H1 (cell line): ENCODE data around the gene POU5F1. TPM values are rescaled to one million over a fixed set of nuclear protein-coding genes. Genes with fewer than 3 reads are reported as not detected.
"Not testable (repeated sequence)": the region's sequence is repeated elsewhere in the genome, so short reads cannot be mapped to it uniquely, and the experiment has no call there.

Experiments
- CTCF ChIA-PET: fragments of 300-600 bp; sonication (Branson Sonifier 250); formaldehyde crosslinking; loops from one replicate; lab custom pipeline; 2021; ENCODE audit not compliant: partially characterized antibody; lab: Charles Lee
- POLR2A ChIA-PET: fragments of 300-600 bp; sonication (Branson Sonifier 250); formaldehyde crosslinking; loops from one replicate; lab custom pipeline; 2021; ENCODE audit warnings: inconsistent platforms; ENCODE audit not compliant: partially characterized antibody; lab: Charles Lee
- DNase-seq, 2 experiments: peaks; one replicate each; pipeline versions ENCODE4 v3.0.0 to v3.0.0-alpha.2; 2010 to 2022; ENCODE audit warnings: low spot score in 2 of 2, low read depth in 1 of 2, mixed read lengths in 1 of 2
- FAIRE-seq: peaks from 2 replicates; lab custom pipeline; 2011; peaks lifted over from hg19 to GRCh38; lab: Jason Lieb, UNC
- H2AFZ ChIP-seq: 2 replicates; pipeline ENCODE4 v1.8.1; 2012; ENCODE audit warnings: low read length, inconsistent platforms
- H2AK5ac ChIP-seq: 2 replicates; pipeline ENCODE4 v1.6.1; 2013; ENCODE audit warnings: low read depth, low read length
- H2BK120ac ChIP-seq: replicated peaks from 2 replicates; pipeline ENCODE3; 2013; ENCODE audit warnings: low read depth, low read length, inconsistent platforms
- H2BK12ac ChIP-seq: 2 replicates; pipeline ENCODE4 v1.6.1; 2013; ENCODE audit warnings: low read depth, low read length
- H2BK15ac ChIP-seq: 2 replicates; pipeline ENCODE4 v1.6.1; 2013; ENCODE audit warnings: low read length
- H2BK20ac ChIP-seq: 2 replicates; pipeline ENCODE4 v1.6.1; 2013; ENCODE audit warnings: low read length
- H2BK5ac ChIP-seq: 2 replicates; pipeline ENCODE4 v1.6.1; 2013; ENCODE audit warnings: low read depth, low read length
- H3K14ac ChIP-seq: 2 replicates; pipeline ENCODE4 v1.6.1; 2013; ENCODE audit warnings: inconsistent platforms; ENCODE audit not compliant: insufficient read length
- H3K18ac ChIP-seq: 2 replicates; pipeline ENCODE4 v1.6.1; 2013; ENCODE audit warnings: low read length; ENCODE audit errors: extremely low read depth
- H3K23ac ChIP-seq: 2 replicates; pipeline ENCODE4 v1.6.1; 2013; ENCODE audit warnings: inconsistent platforms; ENCODE audit not compliant: insufficient read length
- H3K23me2 ChIP-seq: 2 replicates; pipeline ENCODE4 v1.6.1; 2013; ENCODE audit warnings: low read depth, low read length
- H3K27ac ChIP-seq: 2 replicates; pipeline ENCODE4 v1.6.1; 2011; ENCODE audit warnings: low read depth, low read length, inconsistent platforms
- H3K27me3 ChIP-seq, 4 experiments: replicated peaks in 1 of 4; 1 replicate in 1 of 4; 2 replicates in 3 of 4; pipeline versions ENCODE4 v1.6.1 to v1.8.1; 2011 to 2013; ENCODE audit warnings: low read length in 3 of 4, mild to moderate bottlenecking in 3 of 4, inconsistent platforms in 2 of 4, mixed read lengths in 2 of 4, moderate library complexity in 1 of 4; ENCODE audit not compliant: control insufficient read depth in 3 of 4, insufficient read depth in 3 of 4; ENCODE audit errors: extremely low read depth in 1 of 4
- H3K36me3 ChIP-seq, 4 experiments: 2 replicates each; pipeline versions ENCODE4 v1.6.1 to v1.8.1; 2011 to 2013; ENCODE audit warnings: mild to moderate bottlenecking in 4 of 4, low read length in 3 of 4, moderate library complexity in 2 of 4, control low read depth in 1 of 4, inconsistent platforms in 1 of 4; ENCODE audit not compliant: insufficient read depth in 4 of 4, control insufficient read depth in 2 of 4
- H3K4ac ChIP-seq: replicated peaks from 2 replicates; pipeline ENCODE3; 2013; ENCODE audit warnings: low read length, low read depth, mixed read lengths, inconsistent platforms; ENCODE audit not compliant: insufficient read length
- H3K4me1 ChIP-seq, 4 experiments: replicated peaks in 1 of 4; 1 replicate in 1 of 4; 2 replicates in 3 of 4; pipeline versions ENCODE4 v1.6.1 to v1.8.1; 2011 to 2013; ENCODE audit warnings: low read length in 3 of 4, inconsistent platforms in 2 of 4, mixed read lengths in 1 of 4; ENCODE audit not compliant: insufficient read depth in 4 of 4, control insufficient read depth in 3 of 4
- H3K4me2 ChIP-seq, 2 experiments: 2 replicates each; pipeline versions ENCODE4 v1.6.1 to v1.8.1; 2011 to 2013; ENCODE audit warnings: low read depth in 2 of 2, low read length in 2 of 2, control low read depth in 1 of 2, inconsistent platforms in 1 of 2, mild to moderate bottlenecking in 1 of 2; ENCODE audit not compliant: insufficient read depth in 1 of 2
- H3K4me3 ChIP-seq, 4 experiments: fragments of 200-600, 300-600 bp in 1 of 4; sonication (generic), shearing (Covaris generic), sonication (Bioruptor Twin) in 1 of 4; 2 replicates each; pipeline versions ENCODE4 v1.5.1 to v1.8.1; 2011 to 2016; ENCODE audit warnings: low read length in 4 of 4, low read depth in 3 of 4, control low read depth in 2 of 4, inconsistent platforms in 2 of 4, mild to moderate bottlenecking in 2 of 4, mixed read lengths in 1 of 4, moderate library complexity in 1 of 4; ENCODE audit not compliant: insufficient read depth in 2 of 4; ENCODE audit errors: extremely low read depth in 1 of 4
- H3K56ac ChIP-seq: replicated peaks from 2 replicates; pipeline ENCODE3; 2013; ENCODE audit warnings: low read depth, mild to moderate bottlenecking, mixed read lengths, low read length, inconsistent platforms; ENCODE audit not compliant: insufficient read length
- H3K79me1 ChIP-seq: 2 replicates; pipeline ENCODE4 v1.6.1; 2013; ENCODE audit warnings: low read depth, low read length, control low read depth
- H3K79me2 ChIP-seq, 2 experiments: 2 replicates each; pipeline versions ENCODE4 v1.6.1 to v1.8.1; 2012 to 2013; ENCODE audit warnings: low read length in 2 of 2, mild to moderate bottlenecking in 2 of 2, inconsistent platforms in 1 of 2; ENCODE audit not compliant: insufficient read depth in 2 of 2, control insufficient read depth in 1 of 2
- H3K9ac ChIP-seq, 4 experiments: replicated peaks in 1 of 4; 1 replicate in 1 of 4; 2 replicates in 3 of 4; pipeline versions ENCODE4 v1.6.1 to v1.8.1; 2011 to 2013; ENCODE audit warnings: low read depth in 3 of 4, low read length in 3 of 4, control low read depth in 2 of 4, mild to moderate bottlenecking in 2 of 4, moderate library complexity in 2 of 4, inconsistent platforms in 1 of 4; ENCODE audit errors: extremely low read depth in 1 of 4
- H3K9me3 ChIP-seq, 2 experiments: 2 replicates each; pipeline versions ENCODE4 v1.6.1 to v1.8.1; 2012 to 2013; ENCODE audit warnings: mild to moderate bottlenecking in 2 of 2, moderate library complexity in 2 of 2, control low read depth in 1 of 2, inconsistent platforms in 1 of 2, low read depth in 1 of 2, low read length in 1 of 2, mixed read lengths in 1 of 2; ENCODE audit not compliant: insufficient read depth in 2 of 2
- H4K20me1 ChIP-seq, 2 experiments: replicated peaks in 1 of 2; 2 replicates each; pipeline versions ENCODE3 to v1.8.1; 2011 to 2013; ENCODE audit warnings: inconsistent platforms in 2 of 2, low read length in 2 of 2, mild to moderate bottlenecking in 1 of 2; ENCODE audit not compliant: insufficient read depth in 2 of 2, control insufficient read depth in 1 of 2
- H4K5ac ChIP-seq: 2 replicates; pipeline ENCODE4 v1.6.1; 2013; ENCODE audit warnings: low read length, low read depth, mixed read lengths, inconsistent platforms; ENCODE audit not compliant: insufficient read length
- H4K8ac ChIP-seq: 2 replicates; pipeline ENCODE4 v1.8.0; 2013; ENCODE audit warnings: mild to moderate bottlenecking, moderate library complexity, low read length, inconsistent platforms; ENCODE audit not compliant: insufficient read depth; ENCODE audit errors: extremely low read depth
- H4K91ac ChIP-seq: replicated peaks from 2 replicates; pipeline ENCODE3; 2013; ENCODE audit warnings: low read length, mixed read lengths, inconsistent platforms; ENCODE audit not compliant: insufficient read length
- RAD21 ChIP-seq, 2 experiments: IDR thresholded peaks in 1 of 2; conservative IDR thresholded peaks in 1 of 2; 2 replicates each; pipeline ENCODE4 v1.6.1; 2011; ENCODE audit warnings: low read depth in 2 of 2, low read length in 2 of 2, improper control_type of control experiment in 1 of 2, inconsistent platforms in 1 of 2, mild to moderate bottlenecking in 1 of 2, moderate library complexity in 1 of 2
- WGBS, 2 experiments: shearing (Covaris generic) in 1 of 2; methylation state at CpG; one replicate each; pipeline versions ENCODE4 v1.1.6 to v1.1.7; 2013 to 2015; ENCODE audit warnings: low lambda C conversion rate in 2 of 2, mixed read lengths in 2 of 2, inconsistent platforms in 1 of 2, low coverage in 1 of 2, missing lambda C conversion rate in 1 of 2; ENCODE audit not compliant: insufficient replicate concordance in 2 of 2, insufficient coverage in 1 of 2, insufficient read length in 1 of 2; ENCODE audit errors: extremely low coverage in 1 of 2, missing lambda C conversion rate in 1 of 2; 5-methylcytosine and 5-hydroxymethylcytosine counted together
- polyA plus RNA-seq, 7 experiments: library from polyadenylated mRNA; depleted of rRNA in 3 of 7; stranded (reverse) in 5 of 7; unstranded in 2 of 7; fragments of >200 nt in 5 of 7; fragments of 200-250 nt in 2 of 7; gene quantifications; 1 replicate in 5 of 7; 2 replicates in 1 of 7; 4 replicates in 1 of 7; pipeline versions ENCODE4 v1.2.1 to v1.2.3, GENCODE V29; 2011 to 2013; ENCODE audit warnings: missing spikeins in 2 of 7, mixed read lengths in 2 of 7
- total RNA-seq: library from RNA; stranded (reverse); fragmentation: NEBNext Ultra II Directional; extraction: Animal tissue kit (Norgen Biotek cat#: 25700); gene quantifications from 2 replicates; pipeline ENCODE4 v1.2.1, GENCODE V29; 2021

The POU5F1 gene
- total and polyA plus RNA-seq, 2 of the 8 experiments (the other 6 are each of a cell fraction or from before 2014, with no cell fraction given) = 2,437 to 2,526 TPM

DNA sequence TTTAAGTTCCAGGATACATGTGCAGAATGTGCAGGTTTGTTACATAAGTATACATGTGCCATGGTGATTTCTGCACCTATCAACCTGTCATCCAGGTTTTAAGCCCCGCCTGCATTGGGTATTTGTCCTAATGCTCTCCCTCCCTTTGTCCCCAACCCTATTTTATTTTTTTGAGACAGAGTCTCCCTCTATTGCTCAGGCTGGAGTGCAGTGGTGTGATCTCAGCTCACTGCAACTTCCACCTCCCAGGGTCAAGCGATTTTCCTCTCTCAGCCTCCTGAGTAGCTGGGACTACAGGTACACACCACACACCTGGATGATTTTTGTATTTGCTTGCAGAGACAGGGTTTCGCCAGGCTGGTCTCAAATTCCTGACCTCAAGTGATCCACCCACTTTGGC lies 18.7 kb upstream of the POU5F1 start:
- not testable (repeated sequence) for H2BK15ac ChIP-seq, H3K4me1 ChIP-seq, H4K20me1 ChIP-seq, H3K56ac ChIP-seq, H2BK5ac ChIP-seq, H2BK120ac ChIP-seq, H4K91ac ChIP-seq, H3K9ac ChIP-seq, H3K79me2 ChIP-seq, H3K23me2 ChIP-seq, DNase-seq, H3K23ac ChIP-seq, H3K4me2 ChIP-seq, H2AFZ ChIP-seq, H3K18ac ChIP-seq, FAIRE-seq, H3K9me3 ChIP-seq, H3K4ac ChIP-seq, H3K79me1 ChIP-seq, H3K14ac ChIP-seq, H2BK12ac ChIP-seq, H3K27me3 ChIP-seq, H3K27ac ChIP-seq, H4K5ac ChIP-seq, H4K8ac ChIP-seq, H3K36me3 ChIP-seq, H2BK20ac ChIP-seq, H3K4me3 ChIP-seq, H2AK5ac ChIP-seq
- ChIA-PET CTCF (interaction anchor here (1.2 to 11.0 kb wide), 10 partner anchors 15 to 178 kb away, joined by 3 to 94 read pairs (median 4); no protein-coding TSS in a partner anchor), POLR2A (interaction anchor here (61.6 kb wide), 1 partner anchor 42 kb away, joined by 2251 read pairs; the partner anchor contains the start of genes CCHCR1, CDSN, POU5F1 and PSORS1C1)
- 69% methylated on average over 3 of the region's 3 CpGs; no CpG with 5 or more reads in 1 of the 2 experiments for WGBS, 2 experiments
- peak in 1 of 2 experiments; percentile 21; a peak in 1 of 4 replicates for TF ChIP-seq RAD21 (IDR thresholded peaks at IDR 0.05 in 1 of 2, conservative IDR thresholded peaks at IDR 0.05 in 1 of 2; ENCODE audit: low read depth in 2 of 2, low read length in 2 of 2)
